ENCODE data around the gene ESPNL.

- no peak for TF ChIP-seq DPF2 (IDR thresholded peaks at IDR 0.05)
- no peak for TF ChIP-seq POLR2AphosphoS5 (IDR thresholded peaks at IDR 0.05; ENCODE audit: control insufficient read depth, insufficient read depth, low read depth, low read length)
- no peak for TF ChIP-seq PREB (CRISPR knock-in tag; IDR thresholded peaks at IDR 0.05)
- no peak for TF ChIP-seq ATF7 (IDR thresholded peaks at IDR 0.05)
- TF ChIP-seq ZNF695 (CRISPR knock-in tag; IDR thresholded peaks at IDR 0.05) = no peak
- TF ChIP-seq SMAD3 (CRISPR knock-in tag; conservative IDR thresholded peaks at IDR 0.05) = no peak
Observed at GRCh38 chr2:238099714-238100048, 459 bp upstream of the ESPNL start.
